ENCODE measurements around the gene CACNA2D3.

Gene CACNA2D3

DNA sequence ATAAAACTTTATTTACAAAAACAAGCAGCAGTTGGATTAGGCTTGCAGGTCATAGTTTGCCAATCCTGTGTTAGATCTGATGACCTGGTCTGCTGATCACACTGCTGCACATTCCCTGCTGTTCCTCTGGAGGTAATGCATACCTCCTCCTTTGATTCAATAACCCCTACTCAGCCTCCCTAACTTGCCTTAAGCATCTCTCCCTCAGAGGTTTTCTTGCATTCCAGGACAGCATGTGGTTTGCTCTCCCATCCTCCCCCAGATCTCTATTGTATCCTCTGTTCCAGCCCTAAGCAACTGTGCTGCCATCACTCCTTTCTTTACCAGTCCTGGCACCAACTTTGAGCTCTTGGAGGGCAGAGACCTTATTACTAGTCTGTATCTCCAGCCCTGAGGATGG, 63.4 kb downstream of the CACNA2D3 start:
- Histone ChIP-seq H3K36me3 (replicated peaks; ENCODE audit: insufficient read depth, low read length) (no peaks in the 10 kb centered on the region), H3K4me2 (ENCODE audit: low read depth, low read length) (no peak overlapping the region), H4K20me1 (ENCODE audit: insufficient read depth, low read length) (no peaks in the 10 kb centered on the region), H2AFZ (ENCODE audit: low read length) (no peak overlapping the region), H3K9ac (ENCODE audit: low read length) (no peak overlapping the region), H3F3A (ENCODE audit: insufficient read depth, low read length) (no peaks in the 10 kb centered on the region), H3K4me1 (ENCODE audit: low read length) (no peaks in the 10 kb centered on the region), H3K4me3 (ENCODE audit: low read length) (no peak overlapping the region), H3K27me3 (replicated peaks; ENCODE audit: insufficient read depth, low read length) (no peaks in the 10 kb centered on the region), H3K27ac (ENCODE audit: low read length) (no peak overlapping the region), H3K79me2 (ENCODE audit: low read length) (no peaks in the 10 kb centered on the region), H3K9me2 (replicated peaks; ENCODE audit: insufficient read depth, low read length) (no peaks in the 10 kb centered on the region), H3K9me3 (replicated peaks; ENCODE audit: insufficient read depth, low read length) (no peaks in the 10 kb centered on the region)
- TF ChIP-seq, protein P1, sequence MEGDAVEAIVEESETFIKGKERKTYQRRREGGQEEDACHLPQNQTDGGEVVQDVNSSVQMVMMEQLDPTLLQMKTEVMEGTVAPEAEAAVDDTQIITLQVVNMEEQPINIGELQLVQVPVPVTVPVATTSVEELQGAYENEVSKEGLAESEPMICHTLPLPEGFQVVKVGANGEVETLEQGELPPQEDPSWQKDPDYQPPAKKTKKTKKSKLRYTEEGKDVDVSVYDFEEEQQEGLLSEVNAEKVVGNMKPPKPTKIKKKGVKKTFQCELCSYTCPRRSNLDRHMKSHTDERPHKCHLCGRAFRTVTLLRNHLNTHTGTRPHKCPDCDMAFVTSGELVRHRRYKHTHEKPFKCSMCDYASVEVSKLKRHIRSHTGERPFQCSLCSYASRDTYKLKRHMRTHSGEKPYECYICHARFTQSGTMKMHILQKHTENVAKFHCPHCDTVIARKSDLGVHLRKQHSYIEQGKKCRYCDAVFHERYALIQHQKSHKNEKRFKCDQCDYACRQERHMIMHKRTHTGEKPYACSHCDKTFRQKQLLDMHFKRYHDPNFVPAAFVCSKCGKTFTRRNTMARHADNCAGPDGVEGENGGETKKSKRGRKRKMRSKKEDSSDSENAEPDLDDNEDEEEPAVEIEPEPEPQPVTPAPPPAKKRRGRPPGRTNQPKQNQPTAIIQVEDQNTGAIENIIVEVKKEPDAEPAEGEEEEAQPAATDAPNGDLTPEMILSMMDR (IDR thresholded peaks at IDR 0.05; ENCODE audit: low read length), result no peak
- TF ChIP-seq EZH2phosphoT487 (IDR thresholded peaks at IDR 0.05; ENCODE audit: low read length), result no peak
- no peak for TF ChIP-seq EZH2 (optimal IDR thresholded peaks at IDR 0.05; ENCODE audit: low read depth, low read length)
- DNase-seq, result no peak

DNA sequence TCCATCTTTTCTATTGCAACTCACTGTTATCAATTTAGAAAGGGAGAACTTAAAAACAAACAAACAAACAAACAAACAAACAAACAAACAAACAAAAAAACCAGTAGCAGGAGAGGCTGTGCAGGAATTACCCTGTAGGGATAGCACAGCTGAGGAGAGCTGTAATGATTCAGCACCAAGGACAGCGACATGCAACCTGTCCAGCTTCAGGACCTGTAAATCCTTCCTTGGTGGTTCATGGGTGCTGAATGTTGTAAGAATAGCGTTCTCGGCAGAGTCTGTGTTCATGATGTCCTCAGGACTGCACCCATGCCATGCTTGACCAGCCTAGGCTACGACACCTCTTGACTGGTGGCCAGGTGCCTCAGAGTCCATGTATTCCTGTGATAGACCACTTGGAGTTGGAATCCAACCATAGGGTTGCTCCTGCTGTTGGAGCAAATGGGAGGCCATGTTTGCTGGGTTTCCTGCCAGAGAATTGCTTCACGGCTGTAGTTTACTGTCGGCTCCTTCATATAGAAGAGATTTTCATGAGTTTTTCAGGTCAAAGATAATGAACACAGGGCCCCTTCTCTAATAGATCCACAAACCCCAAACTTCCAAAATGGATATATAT, 65.9 kb downstream of the CACNA2D3 start:
- peak; percentile 71 for DNase-seq
- Histone ChIP-seq H3K79me2 (ENCODE audit: low read length) (no peaks in the 10 kb centered on the region), H3K9me3 (replicated peaks; ENCODE audit: insufficient read depth, low read length) (no peaks in the 10 kb centered on the region)

DNA sequence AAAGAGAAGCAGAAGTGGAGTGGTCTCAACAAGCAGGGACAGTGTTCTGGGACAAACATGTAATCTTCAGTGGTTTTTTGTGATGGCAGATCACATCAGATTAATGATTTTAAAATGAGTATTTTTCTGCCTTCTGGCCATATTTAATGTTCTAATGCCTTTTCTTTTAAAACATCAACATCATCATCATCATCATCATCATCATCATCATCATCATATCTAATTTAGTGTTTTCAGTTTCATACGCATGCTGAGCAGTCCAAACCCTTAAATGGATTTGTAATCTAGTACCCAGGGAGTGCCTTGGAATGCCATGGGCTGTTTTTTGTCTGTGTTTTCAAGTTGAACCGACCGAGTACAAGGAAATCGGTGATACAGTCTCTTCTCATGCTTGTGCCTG, 68.9 kb downstream of the CACNA2D3 start:
- Histone ChIP-seq H3F3A (ENCODE audit: insufficient read depth, low read length) (no peaks in the 10 kb centered on the region), H4K20me1 (ENCODE audit: insufficient read depth, low read length) (no peaks in the 10 kb centered on the region), H3K4me2 (ENCODE audit: low read depth, low read length) (no peak overlapping the region), H3K4me3 (ENCODE audit: low read length) (no peak overlapping the region), H3K36me3 (replicated peaks; ENCODE audit: insufficient read depth, low read length) (no peaks in the 10 kb centered on the region), H3K9me2 (replicated peaks; ENCODE audit: insufficient read depth, low read length) (no peaks in the 10 kb centered on the region), H2AFZ (ENCODE audit: low read length) (no peak overlapping the region), H3K9me3 (replicated peaks; ENCODE audit: insufficient read depth, low read length) (no peaks in the 10 kb centered on the region), H3K27ac (ENCODE audit: low read length) (no peak overlapping the region), H3K27me3 (replicated peaks; ENCODE audit: insufficient read depth, low read length) (no peaks in the 10 kb centered on the region), H3K4me1 (ENCODE audit: low read length) (no peaks in the 10 kb centered on the region), H3K79me2 (ENCODE audit: low read length) (no peaks in the 10 kb centered on the region), H3K9ac (ENCODE audit: low read length) (no peak overlapping the region)
- TF ChIP-seq EZH2phosphoT487 (IDR thresholded peaks at IDR 0.05; ENCODE audit: low read length) (no peak), EZH2 (optimal IDR thresholded peaks at IDR 0.05; ENCODE audit: low read depth, low read length) (no peak)
- TF ChIP-seq, protein P1 (IDR thresholded peaks at IDR 0.05; ENCODE audit: low read length), result no peak
- no peak for DNase-seq

More for the DNA sequence above, 65.9 kb downstream of the CACNA2D3 start:
- Histone ChIP-seq H3K36me3 (replicated peaks; ENCODE audit: insufficient read depth, low read length) (no peaks in the 10 kb centered on the region), H2AFZ (ENCODE audit: low read length) (no peak overlapping the region), H3K9me2 (replicated peaks; ENCODE audit: insufficient read depth, low read length) (no peaks in the 10 kb centered on the region), H3K4me1 (ENCODE audit: low read length) (no peaks in the 10 kb centered on the region), H3K4me3 (ENCODE audit: low read length) (no peak overlapping the region), H4K20me1 (ENCODE audit: insufficient read depth, low read length) (no peaks in the 10 kb centered on the region), H3K27ac (ENCODE audit: low read length) (no peak overlapping the region), H3F3A (ENCODE audit: insufficient read depth, low read length) (no peaks in the 10 kb centered on the region), H3K9ac (ENCODE audit: low read length) (no peak overlapping the region), H3K4me2 (ENCODE audit: low read depth, low read length) (no peak overlapping the region), H3K27me3 (replicated peaks; ENCODE audit: insufficient read depth, low read length) (no peaks in the 10 kb centered on the region)
- TF ChIP-seq EZH2 (optimal IDR thresholded peaks at IDR 0.05; ENCODE audit: low read depth, low read length) (no peak), EZH2phosphoT487 (IDR thresholded peaks at IDR 0.05; ENCODE audit: low read length) (no peak)
- TF ChIP-seq, protein P1 (IDR thresholded peaks at IDR 0.05; ENCODE audit: low read length), result no peak
